ENCODE data around the gene RREB1. TPM values are rescaled to one million over a fixed set of nuclear protein-coding genes. Genes with fewer than 3 reads are reported as not detected.

The RREB1 gene
- total RNA-seq, 4 donors from 2014 or later, result 56.2 to 102 (median 62.6) TPM

GRCh38 chr6:7125290-7125689 lies 17.5 kb downstream of the RREB1 start:
- Histone ChIP-seq H3K9me3 (no peaks in the 10 kb centered on the region), H3K4me3 (no peak overlapping the region), H3K4me1 (peaks cover 32% of the 10 kb centered on the region), H3K36me3 (no peaks in the 10 kb centered on the region), H3K27ac (no peak overlapping the region), H3K27me3 (no peaks in the 10 kb centered on the region)
- no peak for TF ChIP-seq CTCF (IDR thresholded peaks at IDR 0.05)
- no peak for TF ChIP-seq EP300 (IDR thresholded peaks at IDR 0.05)
- TF ChIP-seq POLR2A (IDR thresholded peaks at IDR 0.05), result no peak
- no peak for TF ChIP-seq POLR2AphosphoS5 (IDR thresholded peaks at IDR 0.05)
- no peak for DNase-seq (ENCODE audit: low spot score in 2 of 2)
- WGBS, result 100% methylated on average over 1 of the region's 1 CpG

GRCh38 chr6:7126754-7127153 lies 19.0 kb downstream of the RREB1 start:
- Histone ChIP-seq H3K9me3 (no peaks in the 10 kb centered on the region), H3K36me3 (no peaks in the 10 kb centered on the region), H3K4me3 (no peak overlapping the region), H3K4me1 (peaks cover 36% of the 10 kb centered on the region), H3K27me3 (no peaks in the 10 kb centered on the region), H3K27ac (peak overlapping the region; percentile 38)
- TF ChIP-seq POLR2AphosphoS5 (IDR thresholded peaks at IDR 0.05), result no peak
- TF ChIP-seq POLR2A (IDR thresholded peaks at IDR 0.05), result no peak
- TF ChIP-seq CTCF (IDR thresholded peaks at IDR 0.05), result no peak
- TF ChIP-seq EP300 (IDR thresholded peaks at IDR 0.05), result no peak
- DNase-seq (ENCODE audit: low spot score in 2 of 2), result no peak
- WGBS, result 79% methylated on average over 4 of the region's 4 CpGs

- no peaks in the 10 kb centered on the region for H3K27me3 ChIP-seq
- H3K4me1 ChIP-seq, result peaks cover 36% of the 10 kb centered on the region
- H3K4me3 ChIP-seq, result no peak overlapping the region
- TF ChIP-seq POLR2A (IDR thresholded peaks at IDR 0.05) (no peak), CTCF (IDR thresholded peaks at IDR 0.05) (no peak), POLR2AphosphoS5 (IDR thresholded peaks at IDR 0.05) (no peak), EP300 (IDR thresholded peaks at IDR 0.05) (no peak)
- 54% methylated on average over 5 of the region's 5 CpGs for WGBS
- DNase-seq (ENCODE audit: low spot score in 2 of 2), result no peak
- no peak overlapping the region for H3K27ac ChIP-seq
- H3K36me3 ChIP-seq, result no peaks in the 10 kb centered on the region
- H3K9me3 ChIP-seq, result no peaks in the 10 kb centered on the region
These were observed 19.9 kb downstream of the RREB1 start for GRCh38 chr6:7127680-7128079.

GRCh38 chr6:7129360-7129759 lies 21.6 kb downstream of the RREB1 start:
- no peak overlapping the region for H3K4me3 ChIP-seq
- H3K36me3 ChIP-seq, result no peaks in the 10 kb centered on the region
- peak overlapping the region; percentile 88 for H3K27ac ChIP-seq
- no peaks in the 10 kb centered on the region for H3K9me3 ChIP-seq
- TF ChIP-seq POLR2AphosphoS5 (IDR thresholded peaks at IDR 0.05) (no peak), POLR2A (IDR thresholded peaks at IDR 0.05) (no peak), EP300 (IDR thresholded peaks at IDR 0.05) (no peak), CTCF (IDR thresholded peaks at IDR 0.05) (no peak)
- WGBS, result 46% methylated on average over 6 of the region's 6 CpGs
- DNase-seq (ENCODE audit: low spot score in 2 of 2), result no peak
- peaks cover 31% of the 10 kb centered on the region for H3K4me1 ChIP-seq
- no peaks in the 10 kb centered on the region for H3K27me3 ChIP-seq

GRCh38 chr6:7129784-7130569 lies 22.2 kb downstream of the RREB1 start:
- no peaks in the 10 kb centered on the region for H3K9me3 ChIP-seq
- WGBS, result 47% methylated on average over 9 of the region's 9 CpGs
- peak in 1 of 2 donors; percentile 81 for DNase-seq (ENCODE audit: low spot score in 2 of 2)
- H3K27me3 ChIP-seq, result no peaks in the 10 kb centered on the region
- H3K27ac ChIP-seq, result peak overlapping the region; percentile 88
- peaks cover 31% of the 10 kb centered on the region for H3K4me1 ChIP-seq
- H3K4me3 ChIP-seq, result no peak overlapping the region
- H3K36me3 ChIP-seq, result no peaks in the 10 kb centered on the region
- no peak for TF ChIP-seq CTCF (IDR thresholded peaks at IDR 0.05)
- peak in 2 of 3 donors; percentile 40 to 55 for TF ChIP-seq POLR2AphosphoS5 (IDR thresholded peaks at IDR 0.05)

Measured in suprapubic skin (tissue), 4 donors.